NCI-H2029 treated with DMSO at 0.1 percent for 48 hours (cell line): ENCODE data around the gene ALOX12B.
A peak's percentile ranks its signal among the peaks of the same experiment; 100 is the strongest.
"Not testable (repeated sequence)": the region's sequence is repeated elsewhere in the genome, so short reads cannot be mapped to it uniquely, and the experiment has no call there.

Experiments
- DNase-seq: peaks from one replicate; lab custom pipeline; 2025; lab: John Stamatoyannopoulos, UW

The ALOX12B gene

DNA sequence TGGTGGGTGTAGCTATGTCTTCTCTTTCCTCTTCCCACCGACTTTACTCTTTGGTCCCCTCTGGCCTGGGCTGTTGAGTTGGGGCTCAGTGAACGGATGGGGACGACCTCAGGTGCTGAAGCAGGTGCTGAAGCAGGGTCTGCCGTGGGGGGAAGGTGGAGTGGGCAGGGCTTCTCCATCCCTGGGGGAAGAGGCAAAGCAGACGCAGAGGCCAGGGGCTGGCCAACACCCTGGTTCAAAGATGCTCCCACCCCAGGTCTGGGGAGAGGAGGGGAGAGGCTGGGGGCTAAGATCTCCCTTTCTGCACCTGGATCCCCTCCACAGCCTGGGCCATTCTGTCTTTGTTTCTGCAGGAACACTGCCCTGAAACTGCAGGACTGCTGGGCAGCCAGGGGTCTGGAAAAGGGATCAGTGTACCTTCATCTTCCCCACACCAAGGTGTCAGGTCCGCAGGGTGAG lies 22.9 kb downstream of the ALOX12B start:
- DNase-seq: no peak

DNA sequence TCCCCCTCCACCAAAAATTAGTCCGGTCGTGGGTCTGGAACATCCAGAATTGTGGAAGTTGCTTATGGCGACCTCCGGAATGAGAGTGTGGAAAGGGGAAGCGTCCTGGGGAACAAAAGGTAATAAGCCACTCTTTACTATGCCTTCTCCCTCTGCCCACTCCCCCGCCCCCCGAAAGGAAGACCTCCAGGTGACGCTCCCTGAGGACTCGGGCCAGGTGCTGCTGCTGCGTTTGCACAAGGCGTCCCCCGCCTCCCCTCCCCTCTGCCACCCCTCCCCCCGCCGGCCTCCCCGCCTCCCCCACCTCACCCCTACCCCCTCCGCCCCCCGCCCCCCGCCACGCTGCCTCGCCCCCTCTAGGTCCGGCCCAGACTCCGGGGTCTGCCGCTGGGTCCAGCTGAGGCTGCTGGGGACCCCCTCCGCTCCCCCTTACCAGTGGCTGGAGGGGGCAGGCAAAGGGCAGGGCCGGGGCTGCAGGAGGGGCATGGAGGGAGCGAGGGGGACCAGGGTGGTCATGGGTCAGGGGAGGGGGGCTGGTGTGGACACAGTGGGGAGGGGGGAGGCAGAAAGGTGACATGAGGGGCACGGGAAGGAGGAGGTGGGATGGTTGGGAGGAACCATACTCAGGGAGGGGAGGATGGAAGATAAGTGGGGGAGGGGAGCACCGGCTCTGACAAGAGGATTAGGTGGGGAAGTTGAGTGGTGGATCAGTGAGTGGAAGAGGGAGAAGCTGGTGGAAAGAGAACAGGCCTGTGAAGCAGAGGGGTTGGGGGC lies 23.6 kb downstream of the ALOX12B start:
- no peak for DNase-seq

DNA sequence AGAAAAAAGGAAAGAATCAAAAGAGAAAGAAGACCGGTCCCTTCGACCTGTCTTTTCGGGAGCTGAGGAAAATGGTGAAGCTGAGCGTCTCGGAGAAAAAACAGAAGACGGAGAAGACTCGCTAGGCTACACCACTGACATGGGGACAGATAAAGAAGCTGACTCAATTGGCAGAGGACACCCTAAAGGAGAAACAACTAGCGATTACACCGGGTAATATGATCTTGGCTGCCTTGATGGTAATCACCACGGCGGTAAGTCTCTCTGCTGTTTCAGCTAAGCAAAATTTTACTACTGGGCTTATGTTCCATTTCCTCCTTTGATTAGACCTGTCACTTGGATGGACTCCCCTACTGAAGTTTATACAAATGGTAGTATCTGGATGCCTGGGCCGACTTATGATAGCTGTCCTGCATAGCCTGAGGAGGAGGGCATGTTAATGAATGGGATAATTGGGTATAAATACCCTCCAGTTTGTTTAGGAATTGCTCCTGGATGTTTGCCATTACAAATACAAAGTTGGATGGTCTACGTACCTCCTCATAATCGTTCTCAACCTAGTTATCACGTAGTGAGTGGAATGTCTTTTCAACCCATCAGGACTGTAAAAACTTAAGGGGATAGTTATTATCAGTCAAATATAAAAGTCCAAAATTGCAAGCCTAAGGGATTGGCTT lies 24.6 kb downstream of the ALOX12B start:
- DNase-seq: no peak

DNA sequence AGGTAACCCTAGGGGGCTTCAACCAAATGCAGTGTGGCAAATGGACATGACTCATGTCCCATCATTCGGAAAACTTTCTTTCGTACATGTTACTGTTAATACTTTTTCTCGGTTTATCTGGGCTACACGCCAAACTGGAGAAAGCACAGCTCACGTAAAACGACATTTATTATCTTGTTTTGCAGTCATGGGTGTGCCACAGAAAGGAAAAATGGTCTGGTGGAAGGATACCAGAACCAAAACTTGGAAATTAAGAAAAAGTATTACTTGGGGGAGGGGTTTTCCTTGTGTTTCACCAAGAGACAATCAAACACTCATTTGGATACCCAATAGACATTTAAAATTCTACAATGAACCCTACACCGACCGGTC lies 25.1 kb downstream of the ALOX12B start:
- DNase-seq: no peak

DNA sequence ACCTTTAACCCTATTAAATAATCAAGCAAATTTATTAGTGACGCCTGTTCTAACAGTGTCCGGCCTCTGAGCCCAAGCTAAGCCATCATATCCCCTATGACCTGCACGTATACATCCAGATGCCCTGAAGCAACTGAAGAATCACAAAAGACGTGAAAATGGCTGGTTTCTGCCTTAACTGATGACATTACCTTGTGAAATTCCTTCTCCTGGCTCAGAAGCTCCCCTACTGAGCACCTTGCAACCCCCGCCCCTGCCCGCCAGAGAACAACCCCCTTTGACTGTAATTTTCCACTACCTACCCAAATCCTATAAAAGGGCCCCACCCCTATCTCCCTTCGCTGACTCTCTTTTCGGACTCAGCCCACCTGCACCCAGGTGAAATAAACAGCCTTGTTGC lies 25.7 kb downstream of the ALOX12B start:
- DNase-seq: not testable (repeated sequence)

DNA sequence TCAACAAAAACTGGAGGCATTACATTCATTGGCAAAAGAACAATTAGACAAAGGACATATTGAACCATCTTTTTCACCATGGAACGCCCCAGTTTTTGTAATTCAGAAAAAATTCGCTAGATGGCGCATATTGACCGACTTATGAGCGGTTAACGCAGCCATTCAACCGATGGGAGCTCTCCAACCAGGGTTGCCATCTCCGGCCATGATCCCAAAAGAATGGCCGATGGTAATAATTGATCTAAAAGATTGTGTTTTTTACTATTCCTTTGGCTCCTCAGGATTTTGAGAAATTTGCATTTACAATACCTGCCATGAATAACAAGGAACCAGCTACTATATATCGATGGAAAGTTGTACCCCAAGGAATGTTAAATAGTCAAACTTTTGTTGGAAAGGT lies 27.2 kb downstream of the ALOX12B start:
- peak; percentile 14 for DNase-seq

DNA sequence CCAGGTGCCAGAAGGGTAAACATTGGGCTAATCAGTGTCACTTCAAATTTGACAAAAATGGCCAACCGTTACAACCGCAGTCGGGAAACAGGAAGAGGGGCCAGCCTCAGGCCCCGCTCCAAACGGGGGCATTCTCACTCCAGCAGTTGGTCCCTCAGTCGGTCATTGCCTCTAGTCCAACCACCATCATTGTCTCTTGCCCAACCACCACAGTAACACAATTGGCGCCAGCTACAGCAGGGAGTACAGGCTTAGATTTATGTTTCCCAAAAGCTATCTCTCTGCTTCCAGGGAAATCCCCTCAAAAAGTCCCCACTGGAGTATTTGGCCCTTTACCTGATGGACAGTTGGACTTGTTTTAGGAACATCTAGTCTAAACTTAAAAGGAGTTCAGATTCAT lies 28.4 kb downstream of the ALOX12B start:
- DNase-seq: no peak

DNA sequence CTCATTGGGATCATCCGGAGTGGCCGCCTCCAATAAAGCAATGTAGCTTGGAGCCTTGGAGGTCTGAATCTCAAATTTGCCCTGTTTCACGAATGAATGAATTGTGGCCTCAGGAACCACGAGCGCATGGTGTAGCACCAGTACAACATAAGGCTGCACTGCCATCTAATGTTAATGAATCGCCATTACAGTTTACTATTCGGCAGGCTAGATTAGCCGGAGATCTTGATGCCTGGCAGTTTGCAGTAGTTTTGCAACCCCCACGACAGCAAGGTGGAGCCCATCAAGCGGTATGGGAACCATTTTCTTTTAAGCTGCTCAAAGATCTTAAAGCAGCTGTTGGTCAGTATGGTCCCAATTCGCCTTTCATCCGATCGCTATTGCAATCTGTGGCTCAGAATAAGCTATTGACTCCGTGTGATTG lies 29.8 kb downstream of the ALOX12B start:
- DNase-seq: peak; percentile 42

DNA sequence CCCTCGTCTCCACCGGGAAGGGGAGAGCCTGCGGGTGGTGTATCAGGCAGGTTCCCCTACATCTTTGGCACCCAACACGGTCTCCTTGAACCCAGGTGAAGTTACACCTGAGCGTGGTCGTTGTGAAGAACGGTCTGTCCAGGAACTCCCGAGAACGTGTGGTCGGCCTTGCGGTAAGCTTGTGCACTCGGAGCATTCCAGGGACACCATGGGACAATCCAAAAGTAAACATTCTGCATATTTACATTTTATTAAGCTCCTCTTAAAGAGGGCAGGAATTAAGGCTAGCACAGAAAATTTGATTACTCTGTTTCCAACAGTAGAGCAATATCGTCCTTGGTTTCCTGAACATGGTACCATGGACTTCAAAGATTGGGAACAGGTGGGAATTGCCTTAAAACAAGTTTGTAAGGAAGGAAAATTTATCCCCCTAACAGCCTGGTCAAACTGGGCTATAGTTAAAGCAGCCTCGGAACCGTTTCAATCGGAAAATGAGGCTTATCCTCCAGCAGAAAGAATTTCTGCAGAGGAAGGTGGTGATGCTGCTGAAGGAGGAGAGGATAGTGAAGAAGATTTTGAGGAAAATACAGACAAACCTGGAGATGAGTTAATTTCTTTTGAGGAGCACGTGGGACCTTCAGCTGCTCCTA lies 30.4 kb downstream of the ALOX12B start:
- no peak for DNase-seq

DNA sequence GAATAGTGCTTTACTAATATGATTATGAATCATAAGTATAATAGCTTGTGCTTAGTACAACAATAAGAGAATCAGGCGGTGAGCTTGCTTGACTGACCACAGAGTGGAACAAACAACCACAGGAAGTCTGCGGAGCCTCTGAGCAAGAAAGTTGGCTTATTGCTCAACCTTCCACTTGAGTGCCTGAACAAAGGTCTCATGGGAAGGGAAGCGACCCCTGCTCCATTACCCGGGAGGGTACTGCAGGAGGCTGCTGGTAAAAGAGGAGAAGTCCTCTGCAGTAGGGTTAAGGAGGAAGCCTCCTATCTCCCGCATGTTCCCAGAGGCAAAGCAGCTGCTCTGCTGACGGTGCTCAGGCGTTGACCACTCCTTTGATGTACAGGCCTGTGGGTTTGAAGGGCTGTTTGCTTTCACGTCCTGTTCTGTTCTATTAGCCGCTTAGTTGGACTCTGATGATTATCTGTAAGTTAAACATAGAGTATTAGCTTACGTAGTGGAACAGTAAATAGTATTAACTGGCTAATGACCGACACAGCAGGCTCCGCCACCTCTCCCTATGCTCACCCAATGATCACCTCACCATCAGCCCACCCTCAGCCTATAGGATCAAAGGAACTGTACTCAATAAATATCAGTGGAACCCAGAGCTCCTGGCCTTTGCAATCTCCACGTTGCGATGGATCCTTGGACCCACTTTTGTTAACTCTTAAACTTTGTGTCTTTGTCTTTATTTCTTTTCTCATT lies 31.1 kb downstream of the ALOX12B start:
- no peak for DNase-seq

DNA sequence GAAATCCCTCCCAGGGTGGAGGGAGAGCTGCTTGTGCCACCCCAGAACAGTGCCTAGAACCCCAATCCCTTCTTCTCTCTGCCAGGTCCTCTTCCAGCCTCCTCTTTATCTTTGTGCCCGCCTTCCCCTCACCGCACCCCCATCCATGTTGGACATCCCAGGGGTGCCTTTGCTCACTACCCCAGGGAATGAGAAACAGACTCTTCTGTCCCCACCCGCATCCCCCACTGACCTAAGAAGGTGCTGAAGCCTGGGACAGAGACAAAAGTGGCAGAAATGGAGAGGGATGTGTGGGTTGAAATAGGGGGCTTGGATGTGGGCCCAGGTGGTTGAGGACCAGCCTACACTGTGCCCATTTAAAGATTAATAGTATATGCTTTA lies 31.7 kb downstream of the ALOX12B start:
- DNase-seq: no peak

DNA sequence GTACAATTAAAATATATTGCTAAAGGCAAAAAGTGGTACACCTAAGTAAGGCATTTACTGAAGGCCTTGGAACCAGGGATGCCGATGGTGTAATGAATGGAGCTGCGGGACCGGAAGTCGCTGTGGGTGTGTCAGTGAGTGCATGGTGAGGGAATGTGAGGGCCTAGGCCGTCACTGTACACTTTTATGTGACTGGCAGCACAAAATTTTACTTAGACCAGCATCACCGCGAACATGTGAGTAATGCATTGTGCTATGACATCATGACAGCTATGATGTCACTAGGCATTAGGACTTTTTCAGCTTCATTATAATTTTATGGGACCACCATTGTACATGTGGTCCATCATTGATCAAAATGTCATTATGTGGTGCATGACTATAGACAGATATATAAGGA lies 33.9 kb downstream of the ALOX12B start:
- no peak for DNase-seq

DNA sequence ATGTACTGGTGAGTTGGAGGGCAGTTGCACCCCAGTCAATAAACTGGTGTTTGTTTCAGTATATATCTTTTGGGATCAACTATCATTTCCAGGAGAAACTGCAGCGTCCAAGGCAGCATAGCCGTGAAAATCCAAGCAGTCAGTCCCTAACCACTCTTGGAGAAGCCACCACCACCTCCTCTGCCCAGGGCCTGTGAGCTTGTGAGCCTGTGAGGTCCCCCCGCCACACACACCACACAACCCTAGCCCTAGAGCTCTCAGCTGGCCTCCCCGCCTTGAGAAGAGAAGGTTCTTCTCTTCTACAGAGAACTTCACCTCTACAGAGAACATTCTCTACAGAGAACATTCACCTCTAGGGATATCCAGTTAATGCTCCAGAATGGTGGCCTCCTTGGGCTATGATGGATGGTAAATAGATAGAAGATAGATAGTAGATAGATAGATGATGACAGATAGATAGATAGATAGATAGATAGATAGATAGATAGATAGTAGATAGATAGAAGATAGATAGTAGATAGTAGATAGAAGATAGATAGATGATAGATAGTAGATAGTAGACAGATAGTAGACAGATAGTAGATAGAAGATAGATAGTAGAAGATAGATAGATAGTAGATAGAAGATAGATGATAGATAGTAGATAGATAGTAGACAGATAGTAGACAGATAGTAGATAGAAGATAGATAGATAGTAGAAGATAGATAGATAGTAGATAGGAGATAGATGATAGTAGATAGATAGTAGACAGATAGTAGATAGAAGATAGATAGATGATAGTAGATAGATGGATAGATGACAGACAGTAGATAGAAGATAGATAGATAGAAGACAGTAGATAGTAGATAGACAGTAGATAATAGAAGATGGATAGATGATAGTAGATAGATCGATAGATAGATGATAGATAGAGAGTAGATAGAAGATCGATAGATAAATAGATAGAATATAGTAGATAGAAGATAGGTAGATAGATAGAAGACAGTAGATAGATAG lies 35.0 kb downstream of the ALOX12B start:
- DNase-seq: no peak

DNA sequence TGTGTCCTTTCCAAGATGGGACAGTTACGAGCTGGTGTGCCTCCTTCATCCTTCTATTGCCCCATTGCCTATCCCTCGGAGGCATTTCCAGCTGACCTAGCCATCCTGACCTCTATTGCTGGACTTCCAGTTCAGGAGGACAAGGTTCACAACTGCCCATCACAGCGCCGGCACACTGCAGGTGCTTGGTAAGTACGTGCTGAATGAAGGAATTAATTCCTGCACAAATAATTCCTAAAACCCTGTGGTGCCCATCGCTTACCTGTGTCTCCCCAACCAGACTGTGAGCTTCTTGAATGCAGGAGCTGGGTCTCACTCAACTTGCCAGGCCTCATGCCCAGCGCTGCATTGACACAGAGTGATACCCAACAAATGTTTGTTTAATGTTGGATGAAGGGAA lies 35.7 kb downstream of the ALOX12B start:
- DNase-seq: no peak

DNA sequence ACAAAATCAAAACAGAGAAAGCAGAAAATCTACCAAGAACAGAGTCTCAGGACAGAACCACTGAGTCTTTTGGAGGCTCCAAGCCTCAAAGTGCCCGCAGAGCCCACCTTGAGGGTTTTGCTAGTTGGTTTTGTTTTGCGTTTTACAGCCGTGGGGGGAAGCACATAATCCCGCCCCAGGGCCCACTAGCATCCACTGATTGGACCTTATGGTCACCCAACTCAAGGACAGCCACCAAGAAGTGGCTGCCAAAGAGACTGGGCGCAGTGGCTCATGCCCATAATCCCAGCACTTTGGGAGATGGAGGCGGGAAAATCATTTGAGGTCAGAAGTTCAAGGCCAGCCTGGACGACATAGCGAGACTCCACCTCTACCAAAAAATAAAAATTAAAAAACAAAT lies 38.8 kb downstream of the ALOX12B start:
- DNase-seq: no peak

DNA sequence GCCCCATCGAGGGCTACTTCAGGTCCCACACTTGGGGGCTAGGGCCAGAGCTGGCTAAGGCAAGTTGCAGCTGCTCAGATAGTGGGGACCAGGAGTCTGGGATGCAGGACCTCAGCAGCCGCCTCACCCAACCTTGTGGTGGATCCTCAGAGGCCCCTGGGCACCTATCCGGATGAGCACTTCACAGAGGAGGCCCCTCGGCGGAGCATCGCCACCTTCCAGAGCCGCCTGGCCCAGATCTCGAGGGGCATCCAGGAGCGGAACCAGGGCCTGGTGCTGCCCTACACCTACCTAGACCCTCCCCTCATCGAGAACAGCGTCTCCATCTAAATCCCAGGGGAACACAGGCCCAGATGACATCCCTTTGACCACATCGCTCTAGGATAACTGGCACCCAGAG lies 39.3 kb downstream of the ALOX12B start:
- no peak for DNase-seq

DNA sequence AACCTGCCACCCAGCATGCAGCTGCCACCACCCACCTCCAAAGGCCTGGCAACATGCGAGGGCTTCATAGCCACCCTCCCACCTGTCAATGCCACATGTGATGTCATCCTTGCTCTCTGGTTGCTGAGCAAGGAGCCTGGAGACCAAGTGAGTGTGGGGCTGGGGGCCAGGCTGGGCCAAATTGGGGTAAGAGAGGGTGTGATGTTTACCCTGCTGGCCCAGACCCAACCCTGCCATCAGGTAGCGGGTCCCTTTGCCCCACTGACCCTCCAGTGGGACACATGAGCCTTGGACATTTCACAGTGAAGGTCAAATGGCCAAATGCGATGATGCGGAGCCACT lies 39.8 kb downstream of the ALOX12B start:
- no peak for DNase-seq

DNA sequence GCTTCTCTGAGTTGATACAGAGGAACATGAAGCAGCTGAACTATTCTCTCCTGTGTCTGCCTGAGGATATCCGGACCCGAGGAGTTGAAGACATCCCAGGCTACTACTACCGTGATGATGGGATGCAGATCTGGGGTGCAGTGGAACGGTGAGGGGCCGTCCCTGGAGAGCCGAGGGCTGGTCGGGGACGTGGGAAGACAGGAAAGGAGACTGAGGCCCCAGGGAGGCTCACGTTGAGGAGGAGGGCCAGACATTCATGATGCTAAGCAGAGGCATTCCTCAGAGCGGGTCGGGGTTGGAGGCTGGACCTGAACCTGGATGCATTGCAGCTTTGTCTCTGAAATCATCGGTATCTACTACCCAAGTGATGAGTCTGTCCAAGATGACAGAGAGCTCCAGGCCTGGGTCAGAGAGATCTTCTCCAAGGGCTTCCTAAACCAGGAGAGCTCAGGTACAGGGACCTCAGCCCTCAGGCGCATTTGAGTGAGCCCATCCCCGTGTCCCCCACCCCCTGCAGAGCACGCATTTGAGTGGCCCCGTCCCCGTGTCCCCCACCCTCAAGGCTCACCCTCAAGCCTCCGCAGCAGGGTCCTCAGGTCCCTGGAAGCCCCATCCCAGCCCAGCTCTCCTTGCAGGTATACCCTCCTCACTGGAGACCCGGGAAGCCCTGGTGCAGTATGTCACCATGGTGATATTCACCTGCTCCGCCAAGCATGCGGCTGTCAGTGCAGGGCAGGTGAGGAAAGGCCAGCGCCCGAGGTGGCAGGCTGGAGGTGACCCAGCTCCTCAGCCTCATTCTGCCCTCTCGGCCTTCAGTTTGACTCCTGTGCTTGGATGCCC lies 40.4 kb downstream of the ALOX12B start:
- no peak for DNase-seq

DNA sequence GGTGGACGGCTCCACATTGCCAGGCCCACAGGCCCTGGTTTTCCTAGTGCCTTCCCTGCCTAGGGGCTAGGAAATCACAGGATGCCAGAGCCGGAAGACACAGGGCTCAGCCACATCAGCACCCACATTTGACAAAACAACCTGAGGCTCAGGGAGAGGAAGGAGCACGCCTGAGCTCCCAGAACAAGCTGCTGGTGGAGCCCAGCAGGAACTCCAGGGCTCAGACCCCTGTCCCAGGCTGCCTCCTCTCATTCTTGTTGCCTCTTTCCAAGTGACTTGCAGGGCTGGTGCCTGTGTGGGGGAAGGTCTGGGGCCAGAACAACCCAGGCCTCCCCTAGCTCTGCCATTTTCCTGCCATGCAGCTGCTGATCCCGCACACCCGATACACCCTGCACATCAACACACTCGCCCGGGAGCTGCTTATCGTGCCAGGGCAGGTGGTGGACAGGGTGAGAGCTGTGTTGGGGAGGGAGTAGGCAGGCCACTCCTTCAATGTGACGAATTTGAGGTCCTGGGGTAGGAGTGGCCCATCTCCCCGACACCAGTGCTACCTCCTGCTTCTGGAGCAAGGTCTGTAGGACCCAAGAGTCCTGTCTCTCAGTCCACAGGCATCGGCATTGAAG lies 41.1 kb downstream of the ALOX12B start:
- no peak for DNase-seq
